ENCODE measurements around the gene C16orf86. TPM values are rescaled to one million over a fixed set of nuclear protein-coding genes. Genes with fewer than 3 reads are reported as not detected.

Gene C16orf86
- total and polyA plus RNA-seq, 2 of the 8 experiments (the other 6 are each of a cell fraction or from before 2014, with no cell fraction given): 1.4 to 2.3 TPM

GRCh38 chr16:67655363-67655762 is 11.3 kb upstream of the C16orf86 start:
- Histone ChIP-seq H3K23ac (ENCODE audit: insufficient read length) (no peak overlapping the region), H2AK5ac (ENCODE audit: low read depth, low read length) (no peak overlapping the region), H3K27me3 (replicated peaks in 1 of 4; ENCODE audit: control insufficient read depth in 3 of 4, extremely low read depth in 1 of 4, insufficient read depth in 3 of 4, low read length in 3 of 4) (peaks cover 0 to 13% (median 10%) of the 10 kb centered on the region in 4 experiments; a peak in 4 of 7 replicates), H2BK120ac (replicated peaks; ENCODE audit: low read depth, low read length) (no peak overlapping the region), H3K18ac (ENCODE audit: extremely low read depth, low read length) (no peak overlapping the region), H2BK20ac (ENCODE audit: low read length) (no peak overlapping the region), H2BK15ac (ENCODE audit: low read length) (no peak overlapping the region), H4K5ac (ENCODE audit: insufficient read length, low read depth, low read length) (no peak overlapping the region), H3K9me3 (ENCODE audit: insufficient read depth in 2 of 2, low read depth in 1 of 2, low read length in 1 of 2) (no peaks in the 10 kb centered on the region), H4K20me1 (replicated peaks in 1 of 2; ENCODE audit: control insufficient read depth in 1 of 2, insufficient read depth in 2 of 2, low read length in 2 of 2) (peaks cover 5 to 14% of the 10 kb centered on the region in 2 experiments), H3K36me3 (ENCODE audit: control insufficient read depth in 2 of 4, insufficient read depth in 4 of 4, low read length in 3 of 4) (peaks cover 0 to 4% (median 2%) of the 10 kb centered on the region in 4 experiments; a peak in 1 of 8 replicates), H3K4me2 (ENCODE audit: insufficient read depth in 1 of 2, low read depth in 2 of 2, low read length in 2 of 2) (no peak overlapping the region), H4K8ac (ENCODE audit: extremely low read depth, insufficient read depth, low read length) (no peak overlapping the region), H3K56ac (replicated peaks; ENCODE audit: insufficient read length, low read depth, low read length) (no peak overlapping the region), H3K4me1 (replicated peaks in 1 of 4; ENCODE audit: control insufficient read depth in 3 of 4, insufficient read depth in 4 of 4, low read length in 3 of 4) (peaks cover 0 to 10% (median 5%) of the 10 kb centered on the region in 4 experiments; a peak in 4 of 7 replicates), H3K79me2 (ENCODE audit: control insufficient read depth in 1 of 2, insufficient read depth in 2 of 2, low read length in 2 of 2) (no peaks in the 10 kb centered on the region), H3K23me2 (ENCODE audit: low read depth, low read length) (peaks cover 11% of the 10 kb centered on the region), H4K91ac (replicated peaks; ENCODE audit: insufficient read length, low read length) (no peak overlapping the region), H2AFZ (ENCODE audit: low read length) (no peak overlapping the region), H2BK12ac (ENCODE audit: low read depth, low read length) (no peak overlapping the region), H3K4me3 (ENCODE audit: extremely low read depth in 1 of 4, insufficient read depth in 2 of 4, low read depth in 3 of 4, low read length in 4 of 4) (no peak overlapping the region), H3K4ac (replicated peaks; ENCODE audit: insufficient read length, low read depth, low read length) (no peak overlapping the region), H3K14ac (ENCODE audit: insufficient read length) (no peak overlapping the region), H3K79me1 (ENCODE audit: low read depth, low read length) (no peaks in the 10 kb centered on the region; the same call in 1 of the 2 replicates), H3K27ac (ENCODE audit: low read depth, low read length) (no peak overlapping the region), H2BK5ac (ENCODE audit: low read depth, low read length) (no peak overlapping the region), H3K9ac (replicated peaks in 1 of 4; ENCODE audit: extremely low read depth in 1 of 4, low read depth in 3 of 4, low read length in 3 of 4) (no peak overlapping the region)
- ChIA-PET POLR2A (ENCODE audit: partially characterized antibody) (interaction anchor here (1.4 kb wide), 1 partner anchor 108 kb away, joined by 3 read pairs; no protein-coding TSS in a partner anchor), CTCF (ENCODE audit: partially characterized antibody) (interaction anchor here (1.2 to 4.0 kb wide), 2 partner anchors 11 to 13 kb away, joined by 3 to 23 read pairs; no protein-coding TSS in a partner anchor)
- 89% methylated on average over 4 of the region's 4 CpGs; no CpG with 5 or more reads in 1 of the 2 experiments for WGBS, 2 experiments (ENCODE audit: extremely low coverage in 1 of 2, insufficient coverage in 1 of 2, insufficient read length in 1 of 2, insufficient replicate concordance in 2 of 2, low coverage in 1 of 2, low lambda C conversion rate in 2 of 2, missing lambda C conversion rate in 1 of 2)
- TF ChIP-seq CHD2 (IDR thresholded peaks at IDR 0.05; ENCODE audit: low read length) (no peak), CTBP2 (IDR thresholded peaks at IDR 0.05; ENCODE audit: borderline replicate concordance, insufficient read depth, insufficient read length, low read length) (no peak), RAD21 (IDR thresholded peaks at IDR 0.05 in 1 of 2, conservative IDR thresholded peaks at IDR 0.05 in 1 of 2; ENCODE audit: low read depth in 2 of 2, low read length in 2 of 2) (no peak), FOSL1 (IDR thresholded peaks at IDR 0.05; ENCODE audit: insufficient read depth, low read depth, low read length) (no peak), HDAC6 (IDR thresholded peaks at IDR 0.05; ENCODE audit: low read depth, low read length) (no peak), CHD1 (IDR thresholded peaks at IDR 0.05; ENCODE audit: low read depth, low read length) (no peak), SIRT6 (IDR thresholded peaks at IDR 0.05; ENCODE audit: low read length) (no peak)
- FAIRE-seq: no peak
- DNase-seq (ENCODE audit: low read depth in 1 of 2, low spot score in 2 of 2): no peak

All from H1 (cell line).